Stimulated activated CD8-positive, alpha-beta memory T cell treated with anti-CD3 and anti-CD28 coated beads, Interleukin-4, amount 100 ng/mL, for 4 hours (primary cell): Measurements from ENCODE around the gene SPATC1L.
"Not testable (repeated sequence)": the region's sequence is repeated elsewhere in the genome, so short reads cannot be mapped to it uniquely, and the experiment has no call there.

ENCODE experiments used
- DNase-seq, 2 donors: peaks; one replicate each; pipeline ENCODE4 v3.0.0-alpha.2; 2020; ENCODE audit warnings: low read depth in 2 of 2, low spot score in 1 of 2

SPATC1L gene

GRCh38 chr21:46183910-46184624 is at the start of gene SPATC1L:
TSS of gene SPATC1L (minus strand) at chr21:46184459. CDS start at chr21:46182816, 1,643 bp downstream.
- peak; percentile 14 to 18 for DNase-seq

GRCh38 chr21:46229923-46230260 is 45.6 kb upstream of the SPATC1L start:
- DNase-seq: no peak

- no peak for DNase-seq
These were observed 45.1 kb upstream of the SPATC1L start for GRCh38 chr21:46229133-46229922.

GRCh38 chr21:46228345-46229051 is 44.2 kb upstream of the SPATC1L start, which contains the start of gene LSS:
TSS of gene LSS (minus strand) at chr21:46228774. CDS start at chr21:46228745, 29 bp downstream.
- peak; percentile 90 to 98 for DNase-seq

GRCh38 chr21:46227811-46228344 is 43.6 kb upstream of the SPATC1L start:
- no peak for DNase-seq

GRCh38 chr21:46226920-46227599 is 42.8 kb upstream of the SPATC1L start:
- no peak for DNase-seq

GRCh38 chr21:46226146-46226545 is 41.9 kb upstream of the SPATC1L start:
- no peak for DNase-seq

GRCh38 chr21:46223661-46224060 is 39.4 kb upstream of the SPATC1L start:
- DNase-seq: not testable (repeated sequence)

GRCh38 chr21:46223217-46223616 is 39.0 kb upstream of the SPATC1L start:
- no peak for DNase-seq

- DNase-seq: no peak
These were observed 38.3 kb upstream of the SPATC1L start for GRCh38 chr21:46222436-46223116.

GRCh38 chr21:46221664-46222435 is 37.6 kb upstream of the SPATC1L start:
- no peak for DNase-seq

GRCh38 chr21:46220847-46221246 is 36.6 kb upstream of the SPATC1L start:
- DNase-seq: no peak

GRCh38 chr21:46220275-46220810 is 36.1 kb upstream of the SPATC1L start:
- no peak for DNase-seq

- DNase-seq: no peak
These were observed 35.5 kb upstream of the SPATC1L start for GRCh38 chr21:46219591-46220239.

GRCh38 chr21:46218906-46219590 is 34.8 kb upstream of the SPATC1L start:
- DNase-seq: no peak

- no peak for DNase-seq
These were observed 33.4 kb upstream of the SPATC1L start for GRCh38 chr21:46217511-46218196.

GRCh38 chr21:46216132-46216747 is 32.0 kb upstream of the SPATC1L start:
- no peak for DNase-seq
